Activated naive CD8-positive, alpha-beta T cell treated with anti-CD3 and anti-CD28 coated beads, Interleukin-2, amount 50 U/mL, for 16 hours (primary cell): ENCODE data around the gene PRPH.

Experiments
- DNase-seq: peaks from one replicate; pipeline ENCODE4 v3.0.0-alpha.2; 2020; ENCODE audit warnings: low read depth, low spot score

Gene PRPH

DNA sequence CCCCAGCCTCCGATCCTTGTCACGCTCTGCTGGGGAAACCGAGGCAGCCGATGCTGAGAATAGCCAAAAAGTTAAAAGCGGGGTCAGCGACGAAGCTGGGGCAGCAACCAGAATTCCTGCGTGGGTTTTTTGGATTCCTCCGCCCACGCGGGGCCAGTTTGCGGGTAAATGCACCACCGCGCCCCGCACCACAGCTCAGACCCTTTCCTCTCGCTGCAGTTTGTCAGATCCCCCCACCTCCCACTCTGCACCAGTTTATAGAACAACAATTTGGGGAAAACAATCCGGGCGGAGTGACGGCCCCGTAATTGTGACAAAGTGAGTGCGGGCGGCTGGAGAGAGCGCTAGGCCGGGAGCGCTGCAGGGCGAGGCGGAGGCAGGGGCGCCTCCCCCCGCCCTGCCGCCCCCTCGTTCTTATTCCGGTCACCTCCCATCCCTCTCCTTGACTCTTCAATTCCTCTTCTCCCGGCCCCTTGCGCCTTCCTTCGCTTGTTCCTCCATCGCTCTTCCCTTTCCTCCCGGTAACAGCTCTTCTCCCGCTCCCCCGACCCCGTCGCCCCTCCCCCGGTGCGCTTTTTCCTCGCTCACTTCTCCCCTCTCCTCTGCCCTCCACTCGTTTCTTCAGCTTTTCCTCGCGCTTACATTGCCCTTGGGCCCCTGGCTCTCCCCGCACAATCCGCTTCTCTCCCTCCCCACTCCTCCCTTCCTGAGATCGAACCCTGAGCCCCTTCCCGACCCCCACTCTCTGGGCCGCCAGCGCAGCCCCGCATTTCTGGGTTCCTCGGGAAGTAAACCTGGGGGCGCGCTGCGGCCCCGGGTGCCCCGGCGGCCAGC lies 51.1 kb downstream of the PRPH start:
- DNase-seq = no peak

DNA sequence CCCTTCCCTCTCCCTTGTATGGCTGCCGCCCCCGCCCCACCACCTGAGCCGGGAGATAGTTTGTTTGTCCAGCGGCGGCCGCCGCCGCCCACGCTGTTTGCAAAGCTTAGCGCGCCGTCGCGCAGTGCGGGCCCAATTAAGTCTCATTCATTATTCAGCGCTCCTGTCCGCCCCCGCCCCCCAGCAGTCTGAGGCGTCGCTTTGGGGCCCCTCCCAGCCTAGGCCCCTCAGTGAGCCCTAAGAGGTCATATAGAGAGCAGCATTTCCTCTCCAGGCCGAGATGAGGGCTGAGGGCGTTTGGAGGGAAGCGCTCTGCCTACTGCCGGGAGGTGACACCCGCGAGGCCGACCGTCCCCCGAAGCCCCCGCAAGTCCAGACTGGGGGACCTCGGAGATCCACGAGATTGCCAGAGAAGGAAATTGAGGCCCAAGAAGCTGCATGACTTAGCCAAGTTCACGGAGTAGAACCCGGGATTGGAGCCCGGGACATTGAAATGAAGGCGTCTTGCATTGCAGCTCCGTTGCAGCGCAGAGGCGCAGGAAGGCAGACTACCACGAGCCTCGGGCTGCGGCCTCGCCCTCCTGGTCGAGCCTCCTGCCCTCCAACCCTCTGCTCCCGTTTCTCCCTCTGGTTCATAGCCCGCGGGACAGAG lies 51.8 kb downstream of the PRPH start, which contains the start of gene DNAJC22:
TSS of gene DNAJC22 (plus strand) at position 230 of the 652 bp plus-strand sequence. CDS start 1,985 bp downstream, outside the sequence.
- no peak for DNase-seq

DNA sequence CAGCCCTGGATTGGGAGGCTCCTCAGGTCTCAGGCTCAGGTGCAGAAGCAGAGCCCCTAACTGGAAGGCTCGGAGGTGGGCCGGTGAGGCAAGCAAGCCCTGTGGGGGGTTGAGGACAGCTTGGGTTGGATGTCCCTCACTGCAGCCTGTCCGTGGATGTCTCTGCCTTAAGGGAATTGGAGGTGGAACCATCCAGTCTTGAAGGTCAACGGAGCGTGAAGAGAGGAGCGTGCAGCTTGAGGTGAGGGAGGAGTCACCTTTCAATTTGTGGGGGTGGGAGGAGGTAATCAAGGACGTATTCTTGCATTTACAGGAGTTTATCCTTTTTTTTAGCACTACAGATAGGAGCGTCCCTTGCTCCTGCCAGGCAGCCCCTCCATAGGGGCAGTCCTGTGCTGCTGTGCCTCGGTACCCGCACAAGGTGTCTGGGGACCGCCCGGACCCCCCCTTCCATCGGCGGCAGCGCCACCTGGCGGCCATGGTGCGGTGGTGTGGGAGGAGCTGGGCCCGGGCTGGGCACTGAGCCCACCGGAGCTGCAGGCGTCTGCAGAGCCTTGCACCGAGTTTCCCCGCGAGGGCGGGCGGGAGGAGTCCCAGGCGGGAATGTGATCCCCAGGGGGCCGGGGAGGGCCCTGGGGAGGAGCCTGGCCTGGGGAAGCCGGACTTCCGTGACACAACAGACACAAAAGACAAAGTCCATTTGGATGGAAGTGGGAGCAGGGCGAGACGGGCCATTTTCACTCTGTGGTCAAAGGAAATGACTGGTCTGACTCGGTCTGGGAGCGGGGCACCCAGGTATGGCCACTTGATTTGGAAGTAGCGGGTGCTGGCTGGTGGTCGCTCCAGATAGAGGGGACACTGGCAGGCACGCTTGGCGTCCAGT lies 52.6 kb downstream of the PRPH start:
- peak; percentile 70 for DNase-seq
